Suprapubic skin (tissue), 4 donors: ENCODE measurements around the gene RXRB. TPM values are rescaled to one million over a fixed set of nuclear protein-coding genes. Genes with fewer than 3 reads are reported as not detected.

Source experiments
- DNase-seq, 2 donors: peaks; one replicate each; pipeline ENCODE4 v3.0.0-alpha.2; 2019; ENCODE audit warnings: low spot score in 2 of 2
- H3K27ac ChIP-seq: fragments of 200-600 bp; sonication (generic); one replicate; pipeline ENCODE4 v1.5.1; 2019
- H3K27me3 ChIP-seq: fragments of 200-600 bp; sonication (generic); one replicate; pipeline ENCODE4 v1.5.1; 2019
- H3K36me3 ChIP-seq: fragments of 200-600 bp; sonication (generic); one replicate; pipeline ENCODE4 v1.5.1; 2019
- H3K4me1 ChIP-seq: fragments of 200-600 bp; sonication (generic); one replicate; pipeline ENCODE4 v1.5.1; 2019
- H3K4me3 ChIP-seq: fragments of 200-600 bp; sonication (generic); one replicate; pipeline ENCODE4 v1.5.1; 2019; ENCODE audit warnings: mild to moderate bottlenecking
- H3K9me3 ChIP-seq: fragments of 200-600 bp; sonication (generic); one replicate; pipeline ENCODE4 v1.5.1; 2019
- EP300 ChIP-seq: sonication (generic); formaldehyde crosslinking; IDR thresholded peaks from one replicate; pipeline ENCODE4 v1.6.1; 2017; ENCODE audit warnings: antibody characterized with exemption
- POLR2A ChIP-seq, 2 donors: fragments of 450-650 bp; IDR thresholded peaks; one replicate each; pipeline ENCODE4 v1.6.1; 2017; ENCODE audit warnings: antibody characterized with exemption in 2 of 2, mild to moderate bottlenecking in 2 of 2, moderate library complexity in 2 of 2
- POLR2AphosphoS5 ChIP-seq, 3 donors: sonication (generic); formaldehyde crosslinking; IDR thresholded peaks; one replicate each; pipeline ENCODE4 v1.6.1; 2017; ENCODE audit warnings: antibody characterized with exemption in 3 of 3
- WGBS: methylation state at CpG from one replicate; pipeline ENCODE4 v1.1.5; 2018; 5-methylcytosine and 5-hydroxymethylcytosine counted together
- total RNA-seq, 4 donors: library from RNA; depleted of rRNA; stranded (reverse); fragments of >200 nt; gene quantifications; one replicate each; pipeline ENCODE4 v1.1.0, GENCODE V29; 2016
- TF ChIP-seq, protein P1 (sequence below), 2 donors: fragments of 200-600 bp in 1 of 2; fragments of 450-650 bp in 1 of 2; sonication (generic) in 1 of 2; IDR thresholded peaks; one replicate each; pipeline ENCODE4 v1.5.1; 2016 to 2019; ENCODE audit warnings: antibody characterized with exemption in 2 of 2, mild to moderate bottlenecking in 1 of 2, moderate library complexity in 1 of 2

RXRB gene
- total RNA-seq, 4 donors from 2014 or later, result 18.6 to 47.9 (median 26.9) TPM

DNA sequence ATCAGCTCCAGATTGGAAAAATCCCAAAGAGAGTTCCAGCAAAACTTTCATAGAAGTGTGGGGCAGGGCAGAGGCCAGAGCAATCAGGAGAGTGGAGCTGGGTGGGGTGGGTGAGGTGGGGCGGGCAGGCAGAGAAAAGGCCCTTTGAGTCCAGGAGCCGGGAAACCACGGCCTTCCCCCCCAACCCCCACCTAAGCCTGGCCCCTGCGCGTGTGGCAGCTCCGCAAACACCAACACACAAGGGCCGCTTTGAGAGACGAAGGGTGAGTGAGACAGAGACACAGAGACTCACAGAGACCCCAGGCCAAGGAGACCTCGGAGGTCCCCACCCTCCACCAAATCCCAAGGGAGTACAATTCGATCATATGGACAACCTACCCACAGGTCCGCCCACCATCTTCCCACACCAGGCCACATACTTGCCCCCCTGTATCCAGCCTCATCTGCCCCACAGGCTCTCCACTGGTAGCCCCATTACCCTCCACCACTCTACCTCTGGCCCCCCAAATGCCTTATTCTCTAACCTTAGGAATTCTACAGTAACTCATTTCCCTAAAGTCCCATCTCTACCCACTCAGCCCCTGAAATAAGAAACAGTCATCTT lies 9.9 kb downstream of the RXRB start:
- Histone ChIP-seq H3K9me3 (no peaks in the 10 kb centered on the region), H3K36me3 (peaks cover 16% of the 10 kb centered on the region), H3K27me3 (peaks cover 14% of the 10 kb centered on the region), H3K4me1 (peaks cover 17% of the 10 kb centered on the region), H3K27ac (no peak overlapping the region), H3K4me3 (no peak overlapping the region)
- DNase-seq, result no peak
- TF ChIP-seq EP300, result no peak
- TF ChIP-seq POLR2AphosphoS5 (IDR thresholded peaks at IDR 0.05), result no peak
- TF ChIP-seq, protein P1, sequence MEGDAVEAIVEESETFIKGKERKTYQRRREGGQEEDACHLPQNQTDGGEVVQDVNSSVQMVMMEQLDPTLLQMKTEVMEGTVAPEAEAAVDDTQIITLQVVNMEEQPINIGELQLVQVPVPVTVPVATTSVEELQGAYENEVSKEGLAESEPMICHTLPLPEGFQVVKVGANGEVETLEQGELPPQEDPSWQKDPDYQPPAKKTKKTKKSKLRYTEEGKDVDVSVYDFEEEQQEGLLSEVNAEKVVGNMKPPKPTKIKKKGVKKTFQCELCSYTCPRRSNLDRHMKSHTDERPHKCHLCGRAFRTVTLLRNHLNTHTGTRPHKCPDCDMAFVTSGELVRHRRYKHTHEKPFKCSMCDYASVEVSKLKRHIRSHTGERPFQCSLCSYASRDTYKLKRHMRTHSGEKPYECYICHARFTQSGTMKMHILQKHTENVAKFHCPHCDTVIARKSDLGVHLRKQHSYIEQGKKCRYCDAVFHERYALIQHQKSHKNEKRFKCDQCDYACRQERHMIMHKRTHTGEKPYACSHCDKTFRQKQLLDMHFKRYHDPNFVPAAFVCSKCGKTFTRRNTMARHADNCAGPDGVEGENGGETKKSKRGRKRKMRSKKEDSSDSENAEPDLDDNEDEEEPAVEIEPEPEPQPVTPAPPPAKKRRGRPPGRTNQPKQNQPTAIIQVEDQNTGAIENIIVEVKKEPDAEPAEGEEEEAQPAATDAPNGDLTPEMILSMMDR (IDR thresholded peaks at IDR 0.05), result no peak
- TF ChIP-seq POLR2A (IDR thresholded peaks at IDR 0.05), result no peak
- WGBS, result 74% methylated on average over 11 of the region's 11 CpGs

DNA sequence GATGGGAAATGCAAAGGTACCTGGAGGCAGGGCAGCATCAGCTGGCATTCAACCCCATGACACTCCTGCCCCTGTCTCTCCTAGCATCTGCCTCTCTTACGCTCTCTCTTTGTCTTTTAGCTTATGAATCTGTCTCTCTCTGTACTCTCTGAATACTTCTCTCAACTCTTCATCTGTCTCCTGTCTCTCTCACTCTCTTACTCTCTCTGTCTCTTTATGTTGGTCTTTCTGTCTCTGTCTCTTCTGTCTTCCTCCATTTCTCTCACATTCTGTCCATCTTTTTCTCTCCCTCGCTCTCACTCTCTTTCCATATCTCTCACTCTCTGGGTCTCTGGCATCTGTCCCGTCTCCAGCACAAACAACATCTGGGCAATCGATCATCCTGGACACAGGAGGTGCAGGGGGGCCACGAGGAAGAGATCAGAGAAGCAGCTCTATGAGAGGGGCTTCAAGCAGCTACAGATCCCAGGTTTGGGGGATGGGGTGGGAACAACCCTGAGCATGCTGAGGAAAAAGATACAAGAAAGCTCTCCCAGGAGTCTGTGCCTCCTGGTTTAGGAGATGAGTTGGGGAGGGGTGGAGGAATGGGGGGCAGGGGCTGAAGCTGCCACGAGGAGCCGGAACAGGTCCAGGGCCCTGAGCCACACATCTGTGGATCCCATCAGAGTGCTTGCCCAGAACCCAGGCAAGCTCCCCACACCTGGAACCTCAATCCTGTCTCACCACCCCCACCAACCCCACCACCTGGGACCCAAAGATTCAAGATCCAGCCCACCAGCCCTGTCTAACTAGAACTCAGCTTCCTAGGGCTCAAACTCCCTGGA lies 10.6 kb downstream of the RXRB start:
- DNase-seq, result no peak
- 69% methylated on average over 7 of the region's 7 CpGs for WGBS
- Histone ChIP-seq H3K4me1 (peaks cover 17% of the 10 kb centered on the region), H3K4me3 (no peak overlapping the region), H3K27me3 (peaks cover 19% of the 10 kb centered on the region), H3K9me3 (no peaks in the 10 kb centered on the region), H3K36me3 (peaks cover 9% of the 10 kb centered on the region), H3K27ac (no peak overlapping the region)
- no peak for TF ChIP-seq POLR2A (IDR thresholded peaks at IDR 0.05)
- TF ChIP-seq, protein P1 (IDR thresholded peaks at IDR 0.05), result no peak
- TF ChIP-seq POLR2AphosphoS5 (IDR thresholded peaks at IDR 0.05), result no peak
- TF ChIP-seq EP300, result no peak

DNA sequence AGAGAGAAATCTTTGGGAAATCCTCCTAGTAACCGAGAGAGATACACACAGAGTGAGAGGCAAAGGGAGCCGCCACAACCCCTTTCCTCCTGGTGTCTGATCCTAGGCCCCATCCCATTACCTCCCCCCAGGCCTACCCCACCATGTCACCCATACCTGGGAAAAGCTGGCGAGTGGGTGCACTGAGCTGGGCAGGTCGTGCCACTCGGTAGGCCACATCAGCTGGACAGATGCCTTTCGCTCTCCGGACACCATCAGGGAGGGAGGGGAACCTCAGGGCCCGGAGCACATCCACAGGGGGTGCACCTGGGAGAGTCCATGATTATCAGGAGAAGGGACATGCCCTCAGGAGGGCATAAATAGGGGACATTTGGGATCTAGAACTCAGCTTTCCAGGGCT lies 11.3 kb downstream of the RXRB start:
- H3K27me3 ChIP-seq, result peaks cover 21% of the 10 kb centered on the region
- peaks cover 17% of the 10 kb centered on the region for H3K4me1 ChIP-seq
- TF ChIP-seq POLR2A (IDR thresholded peaks at IDR 0.05) (no peak), EP300 (no peak), POLR2AphosphoS5 (IDR thresholded peaks at IDR 0.05) (no peak)
- TF ChIP-seq, protein P1 (IDR thresholded peaks at IDR 0.05), result no peak
- H3K9me3 ChIP-seq, result no peaks in the 10 kb centered on the region
- no peak overlapping the region for H3K4me3 ChIP-seq
- no peak overlapping the region for H3K27ac ChIP-seq
- H3K36me3 ChIP-seq, result peaks cover 2% of the 10 kb centered on the region
- 86% methylated on average over 5 of the region's 8 CpGs for WGBS
- no peak for DNase-seq

DNA sequence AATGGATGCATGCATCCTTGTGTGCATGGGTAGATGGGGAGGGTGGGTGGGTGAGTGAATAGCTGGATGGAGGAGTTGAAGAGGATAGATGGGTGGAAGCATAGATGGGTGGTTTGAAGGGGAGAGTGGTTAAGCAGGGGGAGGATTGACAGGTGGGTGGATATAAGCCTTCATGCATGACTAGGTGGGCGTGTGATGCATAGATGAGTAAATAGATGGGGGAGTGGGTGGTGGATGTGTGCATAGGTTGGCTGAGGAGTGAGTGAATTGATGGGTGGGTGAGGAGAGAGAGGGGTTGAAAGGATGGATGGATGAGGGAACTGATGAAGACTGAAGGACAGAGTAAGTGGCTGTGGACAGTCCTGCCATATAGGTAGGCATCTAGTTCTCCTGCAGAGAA lies 12.7 kb downstream of the RXRB start:
- peaks cover 21% of the 10 kb centered on the region for H3K27me3 ChIP-seq
- DNase-seq, result no peak
- H3K4me3 ChIP-seq, result no peak overlapping the region
- 97% methylated on average over 1 of the region's 1 CpG for WGBS
- no peak for TF ChIP-seq POLR2AphosphoS5 (IDR thresholded peaks at IDR 0.05)
- no peak for TF ChIP-seq EP300
- TF ChIP-seq, protein P1 (IDR thresholded peaks at IDR 0.05), result no peak
- no peak for TF ChIP-seq POLR2A (IDR thresholded peaks at IDR 0.05)
- no peaks in the 10 kb centered on the region for H3K9me3 ChIP-seq
- H3K4me1 ChIP-seq, result peaks cover 10% of the 10 kb centered on the region
- no peak overlapping the region for H3K27ac ChIP-seq
- H3K36me3 ChIP-seq, result no peaks in the 10 kb centered on the region

DNA sequence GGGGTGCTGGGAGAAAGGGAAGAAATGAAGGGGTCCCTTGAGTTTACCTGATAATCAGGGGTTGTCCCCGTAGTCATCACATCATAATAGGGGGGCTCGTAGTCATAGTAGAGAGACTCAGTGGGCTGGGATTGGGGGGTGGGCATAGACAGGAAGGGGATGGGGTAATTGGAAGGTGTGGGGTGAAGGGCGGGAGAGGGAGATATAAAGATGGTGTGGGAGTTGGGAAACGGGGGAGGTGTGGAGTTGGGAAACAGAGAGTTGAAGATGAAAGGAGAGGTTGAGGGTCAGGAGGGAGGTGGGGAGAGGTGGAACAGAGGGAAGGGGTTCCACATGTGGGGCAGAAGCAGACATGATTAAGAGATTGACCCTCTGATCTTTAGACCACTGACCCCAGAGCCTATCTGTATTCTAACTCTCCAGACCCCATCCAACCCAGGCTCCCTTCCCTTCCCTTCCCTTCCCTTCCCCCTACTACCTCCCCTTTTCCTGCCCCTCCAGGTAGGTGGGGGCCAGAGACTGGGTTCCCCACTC lies 14.7 kb downstream of the RXRB start:
- no peak overlapping the region for H3K27ac ChIP-seq
- TF ChIP-seq, protein P1 (IDR thresholded peaks at IDR 0.05), result no peak
- TF ChIP-seq POLR2AphosphoS5 (IDR thresholded peaks at IDR 0.05) (no peak), EP300 (no peak), POLR2A (IDR thresholded peaks at IDR 0.05) (no peak)
- peaks cover 8% of the 10 kb centered on the region for H3K27me3 ChIP-seq
- no peaks in the 10 kb centered on the region for H3K4me1 ChIP-seq
- WGBS, result 86% methylated on average over 4 of the region's 4 CpGs
- H3K4me3 ChIP-seq, result no peak overlapping the region
- DNase-seq, result no peak
- H3K36me3 ChIP-seq, result no peaks in the 10 kb centered on the region
- H3K9me3 ChIP-seq, result no peaks in the 10 kb centered on the region
